Measurements from ENCODE around the gene KRTAP10-4.
"Not testable (repeated sequence)": the region's sequence is repeated elsewhere in the genome, so short reads cannot be mapped to it uniquely, and the experiment has no call there.

The KRTAP10-4 gene

GRCh38 chr21:44581158-44581557 is 7.6 kb downstream of the KRTAP10-4 start:
- DNase-seq: no peak

- DNase-seq: no peak
Observed at GRCh38 chr21:44582055-44582454, 8.5 kb downstream of the KRTAP10-4 start.

GRCh38 chr21:44583089-44583799 is 9.7 kb downstream of the KRTAP10-4 start:
- no peak for DNase-seq

GRCh38 chr21:44583800-44584147 is 10.2 kb downstream of the KRTAP10-4 start:
- no peak for DNase-seq

- DNase-seq: no peak
Observed at GRCh38 chr21:44585892-44586291, 12.4 kb downstream of the KRTAP10-4 start.

GRCh38 chr21:44589094-44589493 is 15.6 kb downstream of the KRTAP10-4 start:
- DNase-seq: no peak

- no peak for DNase-seq
Observed at GRCh38 chr21:44589586-44590305, 16.2 kb downstream of the KRTAP10-4 start.

- DNase-seq: no peak
Observed at GRCh38 chr21:44590311-44590721, 16.8 kb downstream of the KRTAP10-4 start.

- DNase-seq: not testable (repeated sequence)
Observed at GRCh38 chr21:44590897-44591800, 17.6 kb downstream of the KRTAP10-4 start.

- not testable (repeated sequence) for DNase-seq
Observed at GRCh38 chr21:44591801-44592130, 18.2 kb downstream of the KRTAP10-4 start.

GRCh38 chr21:44592446-44593311 is 19.1 kb downstream of the KRTAP10-4 start, which contains the start of gene KRTAP10-6:
TSS of gene KRTAP10-6 (minus strand) at chr21:44592505. CDS start at chr21:44592484, 21 bp downstream.
- DNase-seq: no peak

GRCh38 chr21:44593598-44594405 is 20.3 kb downstream of the KRTAP10-4 start:
- DNase-seq: no peak

- no peak for DNase-seq
Observed at GRCh38 chr21:44594406-44594916, 20.9 kb downstream of the KRTAP10-4 start.

- no peak for DNase-seq
Observed at GRCh38 chr21:44595524-44595923, 22.0 kb downstream of the KRTAP10-4 start.

- DNase-seq: no peak
Observed at GRCh38 chr21:44596068-44596725, 22.7 kb downstream of the KRTAP10-4 start.

GRCh38 chr21:44598061-44598460 is 24.5 kb downstream of the KRTAP10-4 start:
- no peak for DNase-seq

GRCh38 chr21:44599264-44600029 is 25.9 kb downstream of the KRTAP10-4 start:
- DNase-seq: no peak

GRCh38 chr21:44600118-44600978 is 26.8 kb downstream of the KRTAP10-4 start, which contains the start of gene KRTAP10-7:
TSS of gene KRTAP10-7 (plus strand) at chr21:44600597. CDS start at chr21:44600622, 25 bp downstream.
- DNase-seq: not testable (repeated sequence)

GRCh38 chr21:44601091-44601490 is 27.6 kb downstream of the KRTAP10-4 start:
- DNase-seq: not testable (repeated sequence)

Data from effector CD8-positive, alpha-beta T cell (primary cell).